GM12872 (cell line): Measurements from ENCODE around the gene RASL11B.

Experiments
- TF ChIP-seq, protein P1 (sequence below): IDR thresholded peaks from 3 replicates; pipeline ENCODE4 v1.5.1; 2011; ENCODE audit warnings: low read depth, mild to moderate bottlenecking, low read length, moderate library complexity; ENCODE audit not compliant: insufficient read depth

The RASL11B gene

GRCh38 chr4:52915730-52916300 is 53.7 kb downstream of the RASL11B start:
- TF ChIP-seq, protein P1, sequence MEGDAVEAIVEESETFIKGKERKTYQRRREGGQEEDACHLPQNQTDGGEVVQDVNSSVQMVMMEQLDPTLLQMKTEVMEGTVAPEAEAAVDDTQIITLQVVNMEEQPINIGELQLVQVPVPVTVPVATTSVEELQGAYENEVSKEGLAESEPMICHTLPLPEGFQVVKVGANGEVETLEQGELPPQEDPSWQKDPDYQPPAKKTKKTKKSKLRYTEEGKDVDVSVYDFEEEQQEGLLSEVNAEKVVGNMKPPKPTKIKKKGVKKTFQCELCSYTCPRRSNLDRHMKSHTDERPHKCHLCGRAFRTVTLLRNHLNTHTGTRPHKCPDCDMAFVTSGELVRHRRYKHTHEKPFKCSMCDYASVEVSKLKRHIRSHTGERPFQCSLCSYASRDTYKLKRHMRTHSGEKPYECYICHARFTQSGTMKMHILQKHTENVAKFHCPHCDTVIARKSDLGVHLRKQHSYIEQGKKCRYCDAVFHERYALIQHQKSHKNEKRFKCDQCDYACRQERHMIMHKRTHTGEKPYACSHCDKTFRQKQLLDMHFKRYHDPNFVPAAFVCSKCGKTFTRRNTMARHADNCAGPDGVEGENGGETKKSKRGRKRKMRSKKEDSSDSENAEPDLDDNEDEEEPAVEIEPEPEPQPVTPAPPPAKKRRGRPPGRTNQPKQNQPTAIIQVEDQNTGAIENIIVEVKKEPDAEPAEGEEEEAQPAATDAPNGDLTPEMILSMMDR: no peak
